ENCODE results near the gene TBC1D22A. TPM values are rescaled to one million over a fixed set of nuclear protein-coding genes. Genes with fewer than 3 reads are reported as not detected.

TBC1D22A gene
- total RNA-seq, 6 experiments from 2014 or later, result 20.4 to 24.1 (median 22.2) TPM

- Mint-ChIP-seq H3K27ac (peak overlapping the region; percentile 94), H3K27me3 (ENCODE audit: insufficient read depth) (no peaks in the 10 kb centered on the region; the same call in 1 of the 2 replicates), H3K4me3 (peak overlapping the region; percentile 96), H3K36me3 (ENCODE audit: low read depth) (peaks cover 23% of the 10 kb centered on the region), H3K9me3 (peaks cover under 1% of the 10 kb centered on the region; the same call in 1 of the 2 replicates), H3K4me1 (ENCODE audit: low read depth) (peaks cover 46% of the 10 kb centered on the region)
- TF ChIP-seq CTCF (IDR thresholded peaks at IDR 0.05), result no peak
- no peak for DNase-seq
Measured at GRCh38 chr22:46761539-46762237, 762 bp upstream of the TBC1D22A start.

- Mint-ChIP-seq H3K36me3 (ENCODE audit: low read depth) (peaks cover 14% of the 10 kb centered on the region), H3K4me3 (peak overlapping the region; percentile 96), H3K9me3 (no peaks in the 10 kb centered on the region), H3K27ac (peak overlapping the region; percentile 94), H3K4me1 (ENCODE audit: low read depth) (peaks cover 59% of the 10 kb centered on the region), H3K27me3 (ENCODE audit: insufficient read depth) (no peaks in the 10 kb centered on the region; the same call in 1 of the 2 replicates)
- TF ChIP-seq CTCF (IDR thresholded peaks at IDR 0.05), result no peak
- DNase-seq, result no peak
Measured at GRCh38 chr22:46763051-46763705, 728 bp downstream of the TBC1D22A start.

GRCh38 chr22:46764140-46764680, 1.8 kb downstream of the TBC1D22A start:
- no peak for TF ChIP-seq CTCF (IDR thresholded peaks at IDR 0.05)
- DNase-seq, result no peak
- Mint-ChIP-seq H3K9me3 (no peaks in the 10 kb centered on the region), H3K27ac (peak overlapping the region; percentile 94), H3K36me3 (ENCODE audit: low read depth) (peaks cover 14% of the 10 kb centered on the region), H3K4me3 (peak overlapping the region; percentile 96), H3K4me1 (ENCODE audit: low read depth) (peaks cover 50% of the 10 kb centered on the region), H3K27me3 (ENCODE audit: insufficient read depth) (no peaks in the 10 kb centered on the region; the same call in 1 of the 2 replicates)

GRCh38 chr22:46764779-46765485, 2.5 kb downstream of the TBC1D22A start:
- Mint-ChIP-seq H3K4me1 (ENCODE audit: low read depth) (peaks cover 50% of the 10 kb centered on the region), H3K27ac (no peak overlapping the region), H3K4me3 (no peak overlapping the region), H3K27me3 (ENCODE audit: insufficient read depth) (no peaks in the 10 kb centered on the region; the same call in 1 of the 2 replicates), H3K9me3 (no peaks in the 10 kb centered on the region), H3K36me3 (ENCODE audit: low read depth) (peaks cover 14% of the 10 kb centered on the region)
- TF ChIP-seq CTCF (IDR thresholded peaks at IDR 0.05), result no peak
- DNase-seq, result no peak

GRCh38 chr22:46766611-46767010, 4.2 kb downstream of the TBC1D22A start:
- no peak for TF ChIP-seq CTCF (IDR thresholded peaks at IDR 0.05)
- Mint-ChIP-seq H3K27ac (no peak overlapping the region), H3K4me1 (ENCODE audit: low read depth) (peaks cover 39% of the 10 kb centered on the region), H3K36me3 (ENCODE audit: low read depth) (peaks cover 9% of the 10 kb centered on the region; the same call in 1 of the 2 replicates), H3K27me3 (ENCODE audit: insufficient read depth) (no peaks in the 10 kb centered on the region; the same call in 1 of the 2 replicates), H3K4me3 (no peak overlapping the region), H3K9me3 (no peaks in the 10 kb centered on the region)
- no peak for DNase-seq

Measured in HFFc6 (cell line).